ENCODE measurements around the gene NELL2. TPM values are rescaled to one million over a fixed set of nuclear protein-coding genes. Genes with fewer than 3 reads are reported as not detected.

Gene NELL2
- total and polyA plus RNA-seq, 8 donors = 0.41 to 42.5 (median 28.3) TPM

DNA sequence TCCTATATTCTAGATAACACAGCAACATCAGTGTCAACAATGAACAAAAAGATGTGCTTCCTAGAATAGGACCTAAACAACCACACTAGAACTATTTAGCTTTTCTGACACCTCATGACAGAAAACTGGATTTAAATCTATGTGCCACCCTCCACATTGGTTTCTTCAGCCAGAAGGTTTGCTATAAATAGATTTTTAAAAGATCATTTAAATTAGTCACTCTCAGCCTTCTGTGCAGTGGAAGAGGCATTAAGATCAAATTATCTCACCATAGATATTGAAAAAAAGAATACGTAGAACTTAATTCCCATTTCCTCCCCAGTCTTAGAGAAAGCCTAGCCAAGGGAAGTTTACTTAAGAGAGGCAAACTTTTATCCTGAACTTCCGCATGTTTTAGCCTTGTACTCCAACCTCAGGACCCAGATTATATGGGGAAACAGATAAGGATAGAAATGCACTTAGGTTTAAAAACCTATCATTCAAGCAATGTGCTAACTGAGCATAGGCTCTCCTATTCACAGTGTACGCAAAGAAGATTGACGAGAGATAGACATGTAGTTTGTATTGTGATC is 59.6 kb downstream of the NELL2 start:
- intact Hi-C loops (cut with DNase I) = no loop called here
- Histone ChIP-seq H3K9me3 (no peaks in the 10 kb centered on the region), H3K4me1 (no peaks in the 10 kb centered on the region), H3K4me3 (no peak overlapping the region), H3K27ac (no peak overlapping the region), H3K36me3 (no peaks in the 10 kb centered on the region), H3K27me3 (no peaks in the 10 kb centered on the region)
- TF ChIP-seq, protein P1, sequence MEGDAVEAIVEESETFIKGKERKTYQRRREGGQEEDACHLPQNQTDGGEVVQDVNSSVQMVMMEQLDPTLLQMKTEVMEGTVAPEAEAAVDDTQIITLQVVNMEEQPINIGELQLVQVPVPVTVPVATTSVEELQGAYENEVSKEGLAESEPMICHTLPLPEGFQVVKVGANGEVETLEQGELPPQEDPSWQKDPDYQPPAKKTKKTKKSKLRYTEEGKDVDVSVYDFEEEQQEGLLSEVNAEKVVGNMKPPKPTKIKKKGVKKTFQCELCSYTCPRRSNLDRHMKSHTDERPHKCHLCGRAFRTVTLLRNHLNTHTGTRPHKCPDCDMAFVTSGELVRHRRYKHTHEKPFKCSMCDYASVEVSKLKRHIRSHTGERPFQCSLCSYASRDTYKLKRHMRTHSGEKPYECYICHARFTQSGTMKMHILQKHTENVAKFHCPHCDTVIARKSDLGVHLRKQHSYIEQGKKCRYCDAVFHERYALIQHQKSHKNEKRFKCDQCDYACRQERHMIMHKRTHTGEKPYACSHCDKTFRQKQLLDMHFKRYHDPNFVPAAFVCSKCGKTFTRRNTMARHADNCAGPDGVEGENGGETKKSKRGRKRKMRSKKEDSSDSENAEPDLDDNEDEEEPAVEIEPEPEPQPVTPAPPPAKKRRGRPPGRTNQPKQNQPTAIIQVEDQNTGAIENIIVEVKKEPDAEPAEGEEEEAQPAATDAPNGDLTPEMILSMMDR (IDR thresholded peaks at IDR 0.05) = no peak
- DNase-seq (peak in 2 of 4 donors; percentile 0 to 2), ATAC-seq (no peak)

- ATAC-seq = no peak
- intact Hi-C loops (cut with DNase I) = no loop called here
Measured at GRCh38 chr12:44812062-44812461, 64.1 kb downstream of the NELL2 start.

GRCh38 chr12:44804068-44804467 is 72.0 kb downstream of the NELL2 start:
- no peak overlapping the region for H3K4me3 ChIP-seq
- no peaks in the 10 kb centered on the region for H3K9me3 ChIP-seq
- intact Hi-C loops (cut with DNase I) = no loop called here
- no peak for ATAC-seq
- no peak for DNase-seq
- H3K36me3 ChIP-seq = no peaks in the 10 kb centered on the region
- H3K27me3 ChIP-seq = no peaks in the 10 kb centered on the region
- TF ChIP-seq, protein P1 (IDR thresholded peaks at IDR 0.05) = no peak
- H3K27ac ChIP-seq = no peak overlapping the region
- no peaks in the 10 kb centered on the region for H3K4me1 ChIP-seq

More at GRCh38 chr12:44812062-44812461, 64.1 kb downstream of the NELL2 start:
- TF ChIP-seq, protein P1 (IDR thresholded peaks at IDR 0.05) = no peak
- no peaks in the 10 kb centered on the region for H3K27me3 ChIP-seq
- no peak overlapping the region for H3K4me3 ChIP-seq
- H3K9me3 ChIP-seq = no peaks in the 10 kb centered on the region
- H3K27ac ChIP-seq = no peak overlapping the region
- H3K4me1 ChIP-seq = no peaks in the 10 kb centered on the region
- no peak for DNase-seq
- H3K36me3 ChIP-seq = no peaks in the 10 kb centered on the region

DNA sequence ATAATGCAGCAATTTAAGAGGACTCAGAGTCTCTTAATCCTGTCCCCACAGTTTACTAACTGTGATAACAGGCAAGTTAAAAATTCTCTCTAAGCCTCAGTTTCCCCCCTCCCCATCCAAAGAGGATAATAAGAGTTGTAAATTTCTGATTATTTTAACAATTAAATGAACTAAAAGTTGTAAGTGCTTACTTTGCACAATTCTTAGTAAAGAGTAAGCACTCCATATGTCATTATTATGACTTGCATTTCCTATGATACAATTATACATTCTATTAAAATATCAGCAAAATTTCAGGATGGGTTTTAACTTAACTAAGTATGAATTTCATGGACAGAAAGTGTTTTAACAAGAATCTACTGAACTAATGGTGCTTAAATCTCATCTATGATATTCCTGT is 80.1 kb downstream of the NELL2 start:
- no peak overlapping the region for H3K4me3 ChIP-seq
- intact Hi-C loops (cut with DNase I) = no loop called here
- H3K27ac ChIP-seq = no peak overlapping the region
- no peaks in the 10 kb centered on the region for H3K36me3 ChIP-seq
- no peaks in the 10 kb centered on the region for H3K27me3 ChIP-seq
- H3K9me3 ChIP-seq = no peaks in the 10 kb centered on the region
- ATAC-seq = no peak
- no peaks in the 10 kb centered on the region for H3K4me1 ChIP-seq
- DNase-seq = no peak
- TF ChIP-seq, protein P1 (IDR thresholded peaks at IDR 0.05) = no peak

DNA sequence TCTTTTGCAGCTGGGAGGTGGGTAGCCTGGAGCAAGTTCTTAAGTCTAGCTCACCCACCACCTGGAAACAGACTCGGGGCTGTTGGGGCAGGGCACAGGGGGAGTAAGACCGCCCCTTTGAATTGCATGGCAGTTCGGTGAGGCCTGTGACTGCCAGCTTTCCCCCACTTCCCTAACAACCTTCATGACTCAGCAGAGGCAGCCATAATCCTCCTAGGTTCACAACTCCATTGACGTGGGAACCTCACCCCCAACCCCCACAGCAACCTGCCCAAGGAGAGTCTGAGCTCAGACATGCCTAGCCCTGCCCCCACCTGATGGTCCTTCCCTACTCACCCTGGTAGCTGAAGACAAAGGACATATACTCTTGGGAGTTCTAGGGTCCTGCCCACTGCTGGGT is 87.4 kb downstream of the NELL2 start:
- intact Hi-C loops (cut with DNase I) = no loop called here
- DNase-seq (no peak), ATAC-seq (no peak)
- no peaks in the 10 kb centered on the region for H3K4me1 ChIP-seq
- H3K27me3 ChIP-seq = no peaks in the 10 kb centered on the region
- TF ChIP-seq, protein P1 (IDR thresholded peaks at IDR 0.05) = no peak
- H3K9me3 ChIP-seq = no peaks in the 10 kb centered on the region
- no peaks in the 10 kb centered on the region for H3K36me3 ChIP-seq
- no peak overlapping the region for H3K4me3 ChIP-seq
- no peak overlapping the region for H3K27ac ChIP-seq

Data from left lung (tissue), 10 donors.